ENCODE measurements around the gene RRP1B. TPM values are rescaled to one million over a fixed set of nuclear protein-coding genes. Genes with fewer than 3 reads are reported as not detected.
A peak's percentile ranks its signal among the peaks of the same experiment; 100 is the strongest.

Gene RRP1B
- total and polyA plus RNA-seq, 12 donors = 5.0 to 11.3 (median 8.4) TPM

DNA sequence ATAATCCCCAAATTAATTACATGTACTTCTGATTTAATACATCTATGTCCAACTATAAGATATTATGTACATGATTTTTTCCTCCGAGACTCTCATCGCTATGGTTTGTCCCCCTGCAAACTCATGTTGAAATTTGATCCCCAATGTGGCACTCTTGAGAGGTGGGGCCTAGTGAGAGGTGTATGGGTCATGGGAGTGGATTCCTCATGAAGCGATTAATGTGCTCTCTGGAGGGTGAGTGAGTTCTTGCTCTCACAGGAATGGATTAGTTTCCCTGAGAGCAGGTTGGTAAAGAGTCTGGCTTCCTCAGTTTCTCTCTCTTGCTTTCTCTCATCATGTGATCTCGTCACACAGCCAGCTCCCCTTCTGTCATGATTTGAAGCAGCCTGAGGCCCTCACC is 16.2 kb upstream of the RRP1B start:
- DNase-seq = no peak
- H3K4me1 ChIP-seq = peaks cover 0 to 25% (median 15%) of the 10 kb centered on the region in 9 donors
- ATAC-seq = no peak
- H3K27me3 ChIP-seq = no peaks in the 10 kb centered on the region
- H3K9me3 ChIP-seq = no peaks in the 10 kb centered on the region
- no peaks in the 10 kb centered on the region for H3K36me3 ChIP-seq
- TF ChIP-seq, protein P1, sequence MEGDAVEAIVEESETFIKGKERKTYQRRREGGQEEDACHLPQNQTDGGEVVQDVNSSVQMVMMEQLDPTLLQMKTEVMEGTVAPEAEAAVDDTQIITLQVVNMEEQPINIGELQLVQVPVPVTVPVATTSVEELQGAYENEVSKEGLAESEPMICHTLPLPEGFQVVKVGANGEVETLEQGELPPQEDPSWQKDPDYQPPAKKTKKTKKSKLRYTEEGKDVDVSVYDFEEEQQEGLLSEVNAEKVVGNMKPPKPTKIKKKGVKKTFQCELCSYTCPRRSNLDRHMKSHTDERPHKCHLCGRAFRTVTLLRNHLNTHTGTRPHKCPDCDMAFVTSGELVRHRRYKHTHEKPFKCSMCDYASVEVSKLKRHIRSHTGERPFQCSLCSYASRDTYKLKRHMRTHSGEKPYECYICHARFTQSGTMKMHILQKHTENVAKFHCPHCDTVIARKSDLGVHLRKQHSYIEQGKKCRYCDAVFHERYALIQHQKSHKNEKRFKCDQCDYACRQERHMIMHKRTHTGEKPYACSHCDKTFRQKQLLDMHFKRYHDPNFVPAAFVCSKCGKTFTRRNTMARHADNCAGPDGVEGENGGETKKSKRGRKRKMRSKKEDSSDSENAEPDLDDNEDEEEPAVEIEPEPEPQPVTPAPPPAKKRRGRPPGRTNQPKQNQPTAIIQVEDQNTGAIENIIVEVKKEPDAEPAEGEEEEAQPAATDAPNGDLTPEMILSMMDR (IDR thresholded peaks at IDR 0.05) = no peak
- intact Hi-C loops (cut with DNase I) = loop anchor here in 3 of 10 donors (10.0 kb wide), 4 partner anchors 298 to 728 kb away; partner anchors contain the start of gene ERVH48-1 (in 1 of the 3)
- no peak overlapping the region for H3K27ac ChIP-seq
- WGBS, 2 donors = 94 to 95% methylated on average over 4 of the region's 4 CpGs
- H3K4me3 ChIP-seq = no peak overlapping the region

GRCh38 chr21:43644071-43644470 is 15.3 kb upstream of the RRP1B start:
- no peak for DNase-seq
- Histone ChIP-seq H3K4me1 (peaks cover 0 to 25% (median 15%) of the 10 kb centered on the region in 9 donors), H3K27me3 (no peaks in the 10 kb centered on the region), H3K9me3 (no peaks in the 10 kb centered on the region), H3K27ac (no peak overlapping the region), H3K4me3 (no peak overlapping the region), H3K36me3 (no peaks in the 10 kb centered on the region)
- WGBS, 2 donors = 88 to 92% methylated on average over 4 of the region's 4 CpGs
- TF ChIP-seq, protein P1 (IDR thresholded peaks at IDR 0.05) = no peak
- intact Hi-C loops (cut with DNase I) = loop anchor here in 3 of 10 donors (10.0 kb wide), 4 partner anchors 299 to 729 kb away; partner anchors contain the start of gene ERVH48-1 (in 1 of the 3)
- ATAC-seq = no peak

GRCh38 chr21:43644609-43645008 is 14.8 kb upstream of the RRP1B start:
- 79 to 85% methylated on average over 6 of the region's 6 CpGs for WGBS, 2 donors
- intact Hi-C loops (cut with DNase I) = loop anchor here in 4 of 10 donors (5.0 to 10.0 kb wide), 5 partner anchors 32 to 730 kb away; partner anchors contain the start of gene ERVH48-1 (in 1 of the 4)
- Histone ChIP-seq H3K27ac (no peak overlapping the region), H3K4me1 (peaks cover 0 to 25% (median 15%) of the 10 kb centered on the region in 9 donors), H3K9me3 (no peaks in the 10 kb centered on the region), H3K4me3 (no peak overlapping the region), H3K27me3 (no peaks in the 10 kb centered on the region), H3K36me3 (no peaks in the 10 kb centered on the region)
- TF ChIP-seq, protein P1 (IDR thresholded peaks at IDR 0.05) = no peak
- DNase-seq (no peak), ATAC-seq (no peak)

GRCh38 chr21:43645136-43645891 is 14.0 kb upstream of the RRP1B start:
- TF ChIP-seq, protein P1 (IDR thresholded peaks at IDR 0.05) = peak; percentile 31 to 76 (median 60)
- DNase-seq = peak in 1 of 2 donors; percentile 69
- intact Hi-C loops (cut with DNase I) = loop anchor here in 4 of 10 donors (5.0 to 10.0 kb wide), 5 partner anchors 33 to 731 kb away; partner anchors contain the start of gene ERVH48-1 (in 1 of the 4)
- 29 to 35% methylated on average over 12 of the region's 12 CpGs for WGBS, 2 donors
- Histone ChIP-seq H3K27me3 (no peaks in the 10 kb centered on the region), H3K9me3 (no peaks in the 10 kb centered on the region), H3K4me3 (peak overlapping the region in 1 of 10 donors; percentile 8), H3K4me1 (peaks cover 0 to 25% (median 15%) of the 10 kb centered on the region in 9 donors), H3K27ac (peak overlapping the region in 9 of 10 donors; percentile 1 to 73 (median 63)), H3K36me3 (no peaks in the 10 kb centered on the region)
- peak; percentile 79 to 94 (median 90) for ATAC-seq
